Type B pancreatic cell (in vitro differentiated cells): ENCODE results near the gene SPC25. TPM values are rescaled to one million over a fixed set of nuclear protein-coding genes. Genes with fewer than 3 reads are reported as not detected.

ENCODE experiments used
- DNase-seq: peaks from one replicate; pipeline ENCODE4 v3.0.0; 2021; ENCODE audit warnings: mixed read lengths; ENCODE audit not compliant: unreplicated experiment; ENCODE audit errors: extremely low spot score
- H3K27ac Mint-ChIP-seq: 2 replicates; pipeline ENCODE4 v1.8.0; 2021; ENCODE audit warnings: mild to moderate bottlenecking, mixed read lengths
- H3K27me3 Mint-ChIP-seq: 2 replicates; pipeline ENCODE4 v1.8.0; 2021; ENCODE audit warnings: mixed read lengths
- H3K36me3 Mint-ChIP-seq: 2 replicates; pipeline ENCODE4 v1.8.0; 2021; ENCODE audit warnings: mixed read lengths
- H3K4me1 Mint-ChIP-seq: one replicate; pipeline ENCODE4 v1.8.0; 2021; ENCODE audit warnings: mixed read lengths; ENCODE audit not compliant: unreplicated experiment
- H3K4me3 Mint-ChIP-seq: 2 replicates; pipeline ENCODE4 v1.8.0; 2021; ENCODE audit warnings: mild to moderate bottlenecking, mixed read lengths
- H3K9me3 Mint-ChIP-seq: 2 replicates; pipeline ENCODE4 v1.8.0; 2021; ENCODE audit warnings: mixed read lengths
- CTCF ChIP-seq: fragments of 200-600 bp; sonication (generic); conservative IDR thresholded peaks from 2 replicates; pipeline ENCODE4 v1.5.0; 2021; ENCODE audit warnings: antibody characterized with exemption, mild to moderate bottlenecking
- total RNA-seq: library from RNA; stranded (reverse); gene quantifications from 2 replicates; pipeline ENCODE4 v1.2.1, GENCODE V29; 2021; ENCODE audit warnings: low replicate concordance

SPC25 gene
- total RNA-seq, 1 donor from 2014 or later = 25.2 TPM

- DNase-seq = no peak
- H3K4me1 Mint-ChIP-seq = peaks cover 12% of the 10 kb centered on the region
- no peak overlapping the region for H3K4me3 Mint-ChIP-seq
- H3K9me3 Mint-ChIP-seq = peaks cover 6% of the 10 kb centered on the region
- peaks cover 48% of the 10 kb centered on the region for H3K27me3 Mint-ChIP-seq
- TF ChIP-seq CTCF = no peak
- H3K27ac Mint-ChIP-seq = no peak overlapping the region
- no peaks in the 10 kb centered on the region for H3K36me3 Mint-ChIP-seq
Measured at GRCh38 chr2:168916331-168916675, 26.1 kb upstream of the SPC25 start.

- no peak for DNase-seq
- no peaks in the 10 kb centered on the region for H3K36me3 Mint-ChIP-seq
- peaks cover 4% of the 10 kb centered on the region for H3K9me3 Mint-ChIP-seq
- peaks cover 12% of the 10 kb centered on the region for H3K4me1 Mint-ChIP-seq
- no peak overlapping the region for H3K27ac Mint-ChIP-seq
- H3K4me3 Mint-ChIP-seq = no peak overlapping the region
- TF ChIP-seq CTCF = no peak
- H3K27me3 Mint-ChIP-seq = peaks cover 49% of the 10 kb centered on the region
Measured at GRCh38 chr2:168915441-168916330, 25.5 kb upstream of the SPC25 start.

GRCh38 chr2:168913495-168913894, 23.3 kb upstream of the SPC25 start:
- Mint-ChIP-seq H3K27me3 (peaks cover 56% of the 10 kb centered on the region), H3K36me3 (no peaks in the 10 kb centered on the region), H3K4me3 (no peak overlapping the region), H3K4me1 (peaks cover 21% of the 10 kb centered on the region), H3K27ac (no peak overlapping the region), H3K9me3 (no peaks in the 10 kb centered on the region)
- DNase-seq = no peak
- no peak for TF ChIP-seq CTCF

- Mint-ChIP-seq H3K27me3 (peaks cover 57% of the 10 kb centered on the region), H3K36me3 (no peaks in the 10 kb centered on the region), H3K4me3 (peak overlapping the region; percentile 62), H3K9me3 (peaks cover 2% of the 10 kb centered on the region), H3K27ac (no peak overlapping the region), H3K4me1 (peaks cover 24% of the 10 kb centered on the region)
- no peak for TF ChIP-seq CTCF
- no peak for DNase-seq
Measured at GRCh38 chr2:168912901-168913369, 22.7 kb upstream of the SPC25 start.

GRCh38 chr2:168912466-168912865, 22.2 kb upstream of the SPC25 start:
- TF ChIP-seq CTCF = no peak
- H3K4me1 Mint-ChIP-seq = peaks cover 28% of the 10 kb centered on the region
- H3K27me3 Mint-ChIP-seq = peaks cover 62% of the 10 kb centered on the region
- DNase-seq = no peak
- H3K27ac Mint-ChIP-seq = no peak overlapping the region
- H3K4me3 Mint-ChIP-seq = peak overlapping the region; percentile 62
- peaks cover 5% of the 10 kb centered on the region for H3K9me3 Mint-ChIP-seq
- H3K36me3 Mint-ChIP-seq = no peaks in the 10 kb centered on the region
